ENCODE measurements around the gene COG4. TPM values are rescaled to one million over a fixed set of nuclear protein-coding genes. Genes with fewer than 3 reads are reported as not detected.
"Not testable (repeated sequence)": the region's sequence is repeated elsewhere in the genome, so short reads cannot be mapped to it uniquely, and the experiment has no call there.

COG4 gene
- polyA plus RNA-seq, 3 donors = 66.2 to 78.8 (median 75.4) TPM

- no peak for DNase-seq
These were observed 11.6 kb upstream of the COG4 start for GRCh38 chr16:70534971-70535370.

GRCh38 chr16:70529954-70530353, 6.6 kb upstream of the COG4 start:
- not testable (repeated sequence) for DNase-seq

DNA sequence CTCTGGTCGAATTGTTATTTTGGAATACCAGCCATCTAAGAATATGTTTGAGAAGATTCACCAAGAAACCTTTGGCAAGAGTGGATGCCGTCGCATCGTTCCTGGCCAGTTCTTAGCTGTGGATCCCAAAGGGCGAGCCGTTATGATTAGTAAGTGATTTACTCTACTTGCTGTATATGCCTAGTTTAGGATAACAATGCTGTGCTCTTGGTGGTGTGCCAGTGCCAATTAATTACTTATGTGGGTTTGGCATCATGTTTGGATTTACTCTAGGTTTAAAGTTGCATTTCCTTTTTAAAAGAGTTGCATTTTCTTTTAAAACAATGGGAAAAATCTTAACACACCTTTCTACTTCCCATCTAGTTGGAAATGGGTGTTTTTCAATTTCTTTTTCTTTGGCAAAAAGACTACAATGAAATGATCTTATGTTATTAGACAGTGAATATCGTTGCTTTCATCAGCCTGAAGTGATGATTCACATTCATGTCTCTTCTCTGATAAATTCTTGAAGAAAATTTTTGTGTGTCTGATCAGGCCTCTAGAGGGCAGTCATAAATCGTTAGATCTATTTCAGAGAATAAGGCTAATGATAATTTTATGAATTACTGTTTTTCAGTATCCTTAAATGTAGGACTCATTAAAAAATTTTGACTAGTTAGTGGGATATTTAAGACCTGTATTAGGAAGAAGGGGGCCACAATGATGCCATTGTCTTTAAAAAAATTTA, 5.9 kb upstream of the COG4 start:
- no peak for DNase-seq

DNA sequence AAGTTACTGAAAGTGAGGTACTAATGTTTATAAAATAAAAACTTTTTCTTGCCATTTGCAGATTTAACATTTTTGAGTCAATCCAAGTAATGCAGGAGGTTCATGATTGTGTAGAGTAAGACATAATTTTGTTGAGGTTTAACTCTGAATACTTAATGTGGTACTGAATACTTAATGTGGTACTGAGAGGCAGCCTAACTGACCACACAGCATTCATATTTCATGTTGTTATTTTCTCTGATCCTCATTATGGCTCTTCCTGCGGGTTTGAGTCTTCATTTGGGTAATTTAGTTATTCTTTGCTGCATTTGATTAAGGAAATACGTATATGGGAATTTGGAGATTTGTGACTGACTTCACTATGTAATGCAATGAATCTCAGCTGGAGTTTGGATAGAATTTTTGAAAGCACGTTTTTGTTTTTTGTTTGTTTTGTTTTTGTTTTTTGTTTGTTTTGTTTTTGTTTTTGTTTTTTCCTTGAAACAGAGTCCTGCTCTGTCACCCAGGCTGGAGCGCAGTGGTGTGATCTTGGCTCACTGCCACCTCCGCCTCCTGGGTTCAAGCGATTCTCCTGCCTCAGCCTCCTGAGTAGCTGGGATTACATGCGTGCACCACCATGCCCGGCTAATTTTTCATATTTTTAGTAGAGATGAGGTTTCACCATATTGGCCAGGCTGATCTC, 4.1 kb upstream of the COG4 start:
- DNase-seq = no peak

DNA sequence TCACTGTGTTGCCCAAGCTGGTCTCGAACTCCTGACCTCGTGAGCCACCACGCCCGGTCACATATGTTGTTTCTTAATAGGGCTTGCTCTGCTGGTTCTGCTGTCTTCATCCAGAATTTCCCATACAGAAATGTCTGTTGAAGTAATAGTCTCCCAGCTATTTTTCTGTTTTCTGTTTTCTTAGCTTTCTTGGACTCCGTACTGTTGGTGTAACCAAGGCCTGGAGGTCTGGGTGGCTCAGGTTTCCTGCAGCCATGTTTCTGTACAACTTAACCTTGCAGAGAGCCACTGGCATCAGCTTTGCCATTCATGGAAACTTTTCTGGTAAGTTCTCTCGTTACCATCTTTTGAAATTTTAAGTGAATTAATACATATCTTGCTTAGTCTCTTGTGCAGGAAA, 3.0 kb upstream of the COG4 start:
- no peak for DNase-seq

DNA sequence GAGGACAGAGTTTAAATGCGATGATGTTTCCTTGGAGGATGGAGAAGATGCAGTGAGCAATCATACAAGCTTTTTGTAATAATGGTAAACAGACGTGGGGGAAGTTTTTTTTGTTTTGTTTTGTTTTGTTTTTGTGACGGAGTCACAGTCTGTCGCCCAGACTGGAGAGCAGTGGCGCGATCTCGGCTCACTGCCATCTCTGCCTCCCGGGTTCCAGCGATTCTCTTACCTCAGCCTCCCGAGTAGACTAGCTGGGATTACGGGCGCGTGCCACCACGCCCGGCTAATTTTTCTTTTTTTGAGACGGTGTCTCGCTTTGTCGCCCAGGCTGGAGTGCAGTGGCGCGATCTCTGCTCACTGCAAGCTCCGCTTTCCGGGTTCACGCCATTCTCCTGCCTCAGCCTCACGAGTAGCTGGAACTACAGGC, 1.1 kb upstream of the COG4 start:
- peak; percentile 30 for DNase-seq

DNA sequence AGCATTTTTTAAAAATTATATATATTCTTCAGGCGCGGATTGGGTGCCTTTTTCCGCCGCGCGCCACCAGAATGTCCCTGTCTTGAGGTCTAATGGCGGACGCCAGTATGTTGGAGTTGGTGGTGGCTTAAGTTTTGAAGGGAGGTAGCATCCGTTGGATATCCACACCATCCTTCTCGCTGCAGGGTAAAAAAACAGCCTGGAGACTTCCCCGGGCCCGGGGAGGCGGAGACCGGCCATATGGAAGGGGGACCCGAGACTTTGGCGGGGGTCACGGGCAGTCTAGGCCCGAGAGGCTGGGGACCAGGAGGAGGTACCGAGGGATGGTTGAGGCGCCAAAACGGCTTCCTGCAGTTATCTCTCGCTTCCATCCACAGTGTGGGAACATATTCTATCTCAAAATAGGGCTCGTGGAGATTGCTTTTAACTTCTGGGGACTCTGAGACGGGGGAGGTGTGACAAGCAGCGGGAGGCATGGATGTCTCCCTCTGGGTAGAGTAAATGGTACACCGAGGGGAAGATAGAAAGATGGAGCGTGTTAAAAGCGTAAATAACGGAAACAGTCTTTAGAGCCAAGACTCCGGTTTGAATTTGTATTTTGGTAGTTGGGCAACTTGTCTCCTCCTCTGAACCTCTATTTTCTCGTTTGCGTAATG, 517 bp upstream of the COG4 start, which contains the start of gene SF3B3:
Gene SF3B3, plus strand, starts transcription at position 74 of the 656 bp plus-strand sequence. CDS start 2,841 bp downstream, outside the sequence.
- DNase-seq = no peak

- DNase-seq = no peak
These were observed 908 bp downstream of the COG4 start for GRCh38 chr16:70522216-70523075.

DNA sequence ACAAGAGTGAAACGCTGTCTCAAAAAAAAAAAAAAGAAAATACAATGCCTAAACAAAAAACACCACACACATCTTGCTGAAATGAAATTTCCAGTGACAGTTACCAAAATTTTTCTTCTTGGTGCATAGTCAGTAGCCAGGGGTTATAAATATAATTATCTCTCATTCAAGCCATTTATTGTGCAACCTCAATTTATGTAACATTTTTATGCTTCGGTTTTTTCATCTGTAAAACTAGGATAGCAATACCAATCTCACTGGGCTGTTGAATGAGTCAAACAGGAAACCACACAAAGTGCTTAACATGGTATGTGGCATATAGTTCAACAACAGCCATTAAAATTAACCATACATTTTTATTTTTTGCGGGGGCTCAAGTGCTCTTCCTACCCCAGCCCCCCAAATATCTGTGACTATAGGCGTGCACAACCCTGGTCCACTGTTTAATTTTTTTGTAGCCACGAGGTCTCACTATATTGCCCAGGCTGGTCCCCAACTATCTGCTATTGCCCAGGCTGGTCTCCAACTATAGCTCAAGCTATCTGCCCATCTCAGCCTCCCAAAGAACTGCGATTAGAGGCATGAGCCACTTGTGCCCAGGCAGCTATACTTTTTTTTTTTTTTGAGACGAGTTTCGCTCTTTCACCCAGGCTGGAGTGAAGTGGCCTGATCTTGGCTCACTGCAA, 2.6 kb downstream of the COG4 start:
- no peak for DNase-seq

DNA sequence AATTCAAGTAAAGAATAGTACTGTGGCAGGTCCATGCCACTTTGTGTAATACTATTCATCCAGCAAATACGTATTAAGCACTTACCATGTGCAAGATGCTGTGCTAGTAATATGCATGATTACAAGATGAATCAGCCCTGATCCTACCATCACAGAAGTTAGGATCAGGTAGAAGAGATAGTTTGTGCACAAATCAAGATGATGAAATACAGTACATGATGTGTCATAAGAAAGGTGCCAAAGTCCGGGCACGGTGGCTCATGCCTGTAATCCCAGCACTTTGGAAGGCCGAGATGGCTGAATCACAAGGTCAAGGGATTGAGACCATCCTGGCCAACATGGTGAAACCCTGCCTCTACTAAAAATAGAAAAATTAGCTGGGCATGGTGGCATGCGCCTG, 10.9 kb downstream of the COG4 start:
- DNase-seq = no peak

DNA sequence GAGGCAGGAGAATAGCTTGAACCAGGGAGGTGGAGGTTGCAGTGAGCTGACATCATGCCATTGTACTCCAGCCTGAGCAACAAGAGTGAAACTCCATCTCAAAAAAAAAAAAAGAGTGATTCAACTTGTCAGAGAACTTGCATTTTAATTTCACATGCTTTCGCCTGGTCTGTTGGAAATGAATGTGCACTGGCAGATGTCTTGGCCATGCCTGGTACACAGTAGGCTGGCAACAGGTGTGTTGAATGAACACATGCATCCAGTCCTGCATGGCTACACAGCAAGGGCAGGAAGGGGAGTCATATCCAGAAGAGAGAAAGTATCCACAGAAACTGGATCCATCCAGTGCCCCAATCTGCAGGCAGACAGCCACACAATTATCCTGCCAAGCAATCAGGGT, 11.5 kb downstream of the COG4 start:
- DNase-seq = no peak

GRCh38 chr16:70510216-70510615, 13.1 kb downstream of the COG4 start:
- DNase-seq = no peak

- DNase-seq = no peak
These were observed 14.6 kb downstream of the COG4 start for GRCh38 chr16:70508752-70509151.

DNA sequence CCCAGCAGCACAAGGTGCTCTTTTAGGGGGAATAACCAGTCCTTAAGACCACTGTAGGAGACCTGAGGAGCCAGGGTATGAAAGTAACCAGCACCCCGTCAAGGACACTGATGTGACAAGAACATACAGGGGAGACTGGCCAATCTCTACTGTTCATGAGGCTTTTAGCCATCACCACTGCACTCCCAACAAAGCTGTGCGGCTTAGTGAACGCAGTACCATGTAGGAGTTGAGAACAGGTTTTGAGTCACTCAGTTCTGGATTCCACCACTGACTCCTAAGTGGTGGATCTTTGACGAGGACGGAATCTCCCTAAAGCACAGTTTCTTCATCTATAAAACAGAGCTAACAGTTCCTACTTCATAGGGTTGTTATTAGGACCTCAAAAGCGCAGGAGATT, 26.8 kb downstream of the COG4 start:
- no peak for DNase-seq

DNA sequence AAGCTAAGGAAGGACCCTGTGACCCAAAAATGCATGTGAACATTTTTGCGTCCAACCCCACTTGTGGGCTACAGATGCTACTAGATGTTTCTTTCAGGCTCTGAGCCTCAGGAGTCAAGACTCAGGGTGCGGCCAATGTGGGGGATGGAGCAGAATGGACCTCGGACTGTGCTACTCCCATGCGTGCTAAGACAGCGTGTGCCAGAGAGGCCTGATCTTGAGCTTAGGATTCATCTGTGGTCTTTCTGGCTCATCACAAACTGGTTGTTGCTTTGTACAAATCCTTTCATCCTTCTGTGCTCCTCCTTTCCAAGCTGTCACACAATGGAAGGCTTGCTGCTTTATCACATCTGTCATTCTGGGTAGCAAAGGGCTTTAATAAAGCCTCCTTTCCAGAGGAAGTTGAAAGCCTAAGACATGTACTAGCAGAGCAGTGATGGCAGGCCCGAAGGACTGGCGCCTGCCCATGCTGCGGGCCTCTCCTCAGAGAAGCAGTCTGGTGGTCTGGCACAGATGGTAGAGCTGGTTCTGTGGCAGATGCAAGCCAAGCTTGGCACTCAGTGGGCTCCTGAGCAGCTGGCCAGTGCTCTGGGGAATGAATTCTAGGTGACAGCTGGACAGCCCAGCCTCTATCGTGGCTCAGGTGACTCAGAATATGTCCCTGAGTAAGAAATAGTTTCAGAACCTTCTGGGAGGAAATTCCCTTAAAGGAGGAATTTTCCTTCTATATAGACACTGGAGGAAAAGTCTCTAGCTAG, 27.8 kb downstream of the COG4 start:
- DNase-seq = no peak

DNA sequence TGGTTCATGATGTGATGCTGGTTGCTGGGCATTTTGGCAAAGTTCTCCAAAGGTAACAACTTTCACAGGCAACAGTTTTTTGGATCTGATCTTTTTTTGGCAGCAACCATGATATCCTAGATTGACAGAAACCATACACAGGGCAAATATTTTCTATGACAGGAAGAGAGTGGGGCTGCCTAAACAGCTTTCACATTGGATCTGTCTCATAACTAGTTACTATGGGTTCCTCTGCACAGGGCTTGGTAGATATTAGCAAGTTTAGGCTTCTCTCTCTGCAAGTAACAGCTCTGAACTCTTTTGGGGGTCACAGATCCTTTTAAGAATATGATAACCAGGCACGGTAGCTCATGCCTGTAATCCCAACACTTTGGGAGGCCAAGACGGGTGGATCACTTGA, 28.6 kb downstream of the COG4 start:
- DNase-seq = no peak

DNA sequence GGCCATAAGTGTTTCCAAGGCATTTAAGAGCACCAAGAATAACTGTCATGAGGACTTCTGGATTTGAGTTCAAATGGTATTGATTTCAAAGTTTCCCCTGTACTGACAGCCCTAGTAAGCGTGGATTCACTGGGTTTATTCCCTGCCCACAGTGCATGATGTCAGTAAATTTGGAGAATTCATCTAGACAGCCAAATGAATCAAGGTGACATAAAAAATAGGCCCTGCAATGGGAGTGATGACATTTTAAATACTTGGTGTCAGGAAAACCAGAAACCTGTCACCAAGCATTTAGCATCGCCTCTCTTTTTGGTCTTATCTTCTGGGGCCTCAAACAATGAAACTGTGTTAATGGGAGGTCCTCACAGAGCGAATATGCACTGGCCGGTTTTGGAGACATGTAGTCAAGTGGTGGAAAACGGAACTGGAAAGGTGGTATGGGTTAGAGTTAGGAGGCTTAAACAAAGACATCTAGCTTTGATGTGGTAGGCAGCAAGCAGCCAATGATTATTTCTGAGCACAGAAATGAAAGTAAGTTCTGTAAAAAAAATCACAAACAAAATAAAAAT, 29.1 kb downstream of the COG4 start:
- DNase-seq = no peak

GRCh38 chr16:70493802-70494201, 29.6 kb downstream of the COG4 start:
- DNase-seq = no peak

DNA sequence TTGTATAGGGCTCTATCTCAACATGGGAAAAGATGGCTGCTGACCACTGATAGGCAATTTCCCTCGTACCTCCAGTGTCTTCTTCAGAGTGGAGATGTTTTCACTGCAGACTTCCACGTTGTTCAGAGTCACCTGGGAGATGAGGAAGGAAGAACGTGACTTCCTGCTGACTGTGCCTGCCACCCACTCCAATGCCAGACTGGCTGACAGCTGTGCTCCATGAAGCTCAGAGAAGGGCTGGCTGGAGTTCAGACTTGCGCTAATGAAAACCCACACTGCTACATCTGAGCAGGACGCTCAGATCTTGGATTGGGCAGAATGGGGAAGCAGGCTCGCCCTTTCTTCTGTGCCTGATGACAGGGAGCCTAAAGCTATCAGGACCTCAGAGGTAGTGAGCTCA, 33.1 kb downstream of the COG4 start:
- DNase-seq = no peak

DNA sequence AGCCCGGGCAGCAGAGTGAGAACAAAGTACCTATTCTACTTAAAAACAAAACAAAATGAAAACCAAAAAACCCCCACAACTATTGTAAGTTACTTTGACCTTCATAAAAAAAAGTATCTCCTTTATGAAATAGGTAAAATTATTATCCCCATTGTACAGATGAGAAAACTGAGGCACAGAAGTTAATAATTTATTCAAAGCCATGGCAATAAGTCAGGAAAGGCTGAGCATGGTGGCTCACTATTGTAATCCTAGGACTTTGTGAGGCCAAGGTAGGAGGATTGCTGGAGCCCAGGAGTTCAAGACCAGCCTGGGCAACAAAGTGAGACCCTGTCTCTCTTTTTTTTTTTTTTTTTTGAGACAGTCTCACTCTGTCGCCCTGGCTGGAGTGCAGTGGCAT, 38.5 kb downstream of the COG4 start:
- no peak for DNase-seq

Measured in renal pelvis (tissue), 4 donors.